Measurements from ENCODE around the gene NDUFS7.
A peak's percentile ranks its signal among the peaks of the same experiment; 100 is the strongest.

NDUFS7 gene

GRCh38 chr19:1386945-1387683, 3.4 kb downstream of the NDUFS7 start:
- DNase-seq: no peak

DNA sequence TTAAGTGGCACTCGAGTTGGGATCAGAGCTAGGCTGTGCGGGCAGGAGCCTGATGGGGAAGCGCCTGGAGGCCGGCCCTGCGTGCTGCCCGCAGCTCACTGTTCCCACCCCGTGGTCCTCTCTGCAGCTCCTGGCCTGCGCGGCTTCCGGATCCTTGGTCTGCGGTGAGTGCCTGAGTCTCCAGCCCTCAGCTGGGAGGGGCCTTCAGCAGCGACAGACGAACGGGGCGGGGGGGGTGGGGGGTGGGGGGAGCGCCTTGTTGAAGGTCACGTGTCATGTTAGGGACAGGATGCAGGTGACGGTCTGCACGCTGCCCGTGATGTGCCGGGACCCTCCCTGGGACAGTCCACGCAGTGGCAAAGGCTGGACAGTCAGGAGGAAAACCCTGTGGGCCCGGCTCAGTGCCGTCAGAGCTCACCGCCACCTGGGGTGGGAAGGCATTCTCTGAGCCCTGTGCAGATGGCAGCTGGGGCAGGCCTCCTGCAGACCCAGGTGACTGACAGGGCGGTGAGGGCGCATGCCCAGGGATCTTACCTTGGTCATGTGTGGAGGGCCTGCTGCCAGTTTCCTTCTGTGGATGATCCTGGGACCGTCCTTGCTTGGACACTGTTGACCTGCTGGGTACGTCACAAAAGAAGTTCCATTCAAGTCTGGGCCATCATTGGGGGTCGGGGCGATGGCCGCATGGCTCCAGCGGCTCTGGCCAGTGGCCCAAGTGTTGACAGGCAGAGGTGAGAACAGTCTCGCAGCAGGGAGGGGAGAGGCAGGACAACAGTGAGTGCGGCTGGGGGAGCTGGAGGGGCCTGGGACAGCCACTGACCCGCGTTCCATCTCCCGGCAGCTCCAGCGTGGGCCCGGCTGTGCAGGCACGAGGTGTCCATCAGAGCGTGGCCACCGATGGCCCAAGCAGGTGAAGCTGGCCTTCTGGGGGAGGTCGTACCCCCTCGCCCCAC, 4.3 kb downstream of the NDUFS7 start:
- DNase-seq: no peak

DNA sequence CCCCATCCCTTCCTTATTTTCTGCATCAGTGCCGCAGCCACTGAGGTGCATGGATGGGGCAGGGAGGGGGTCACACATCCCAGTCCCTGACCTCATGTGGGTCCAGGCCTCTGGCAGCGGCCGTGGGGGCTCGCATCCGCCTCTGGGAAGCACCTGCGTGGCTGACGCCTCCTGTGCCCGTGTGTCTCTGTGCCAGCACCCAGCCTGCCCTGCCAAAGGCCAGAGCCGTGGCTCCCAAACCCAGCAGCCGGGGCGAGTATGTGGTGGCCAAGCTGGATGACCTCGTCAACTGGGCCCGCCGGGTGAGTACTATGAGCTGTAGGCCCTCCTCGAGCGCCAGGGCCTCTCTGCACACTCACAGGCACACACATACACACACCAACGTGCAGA, 4.9 kb downstream of the NDUFS7 start:
- DNase-seq: no peak

DNA sequence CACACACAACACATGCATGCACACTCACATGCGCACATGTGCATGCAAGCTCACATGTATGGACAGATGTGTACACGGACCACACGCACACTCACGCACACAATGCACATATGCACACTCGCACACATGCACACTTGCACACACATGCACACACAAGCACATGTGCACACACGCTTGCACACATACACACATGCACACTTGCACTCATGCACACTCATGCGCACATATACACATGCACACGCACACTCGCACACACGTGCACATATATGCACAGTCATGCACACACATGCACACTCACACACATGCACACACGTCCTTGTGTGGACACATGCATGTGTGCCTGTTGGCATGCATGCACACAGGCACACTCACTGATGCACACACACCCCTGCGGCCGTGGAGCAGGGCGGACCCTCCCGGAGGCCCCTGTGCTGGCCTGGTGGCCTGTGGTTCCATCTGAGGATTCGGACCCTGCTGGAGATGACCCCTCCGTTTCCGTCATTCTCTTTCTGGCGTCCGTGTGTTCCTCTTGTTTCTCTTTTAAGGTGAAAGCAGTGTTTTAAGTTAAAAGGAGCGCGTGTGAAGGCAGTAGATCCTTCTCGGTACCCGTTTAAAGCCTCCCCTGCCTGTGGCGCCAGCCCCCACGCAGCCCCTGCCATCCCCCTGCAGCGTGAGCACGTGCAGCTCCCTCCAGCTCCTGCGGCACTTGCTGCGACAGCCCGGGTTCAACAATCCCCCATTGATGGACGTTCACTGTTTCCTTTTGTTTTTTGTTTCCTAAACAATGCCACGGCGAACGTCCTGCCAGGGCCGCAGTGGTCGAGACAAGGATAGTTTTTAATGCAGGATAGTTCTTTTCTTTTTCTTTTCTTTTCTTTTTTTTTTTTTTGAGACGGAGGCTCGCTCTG, 5.6 kb downstream of the NDUFS7 start:
- DNase-seq: no peak

DNA sequence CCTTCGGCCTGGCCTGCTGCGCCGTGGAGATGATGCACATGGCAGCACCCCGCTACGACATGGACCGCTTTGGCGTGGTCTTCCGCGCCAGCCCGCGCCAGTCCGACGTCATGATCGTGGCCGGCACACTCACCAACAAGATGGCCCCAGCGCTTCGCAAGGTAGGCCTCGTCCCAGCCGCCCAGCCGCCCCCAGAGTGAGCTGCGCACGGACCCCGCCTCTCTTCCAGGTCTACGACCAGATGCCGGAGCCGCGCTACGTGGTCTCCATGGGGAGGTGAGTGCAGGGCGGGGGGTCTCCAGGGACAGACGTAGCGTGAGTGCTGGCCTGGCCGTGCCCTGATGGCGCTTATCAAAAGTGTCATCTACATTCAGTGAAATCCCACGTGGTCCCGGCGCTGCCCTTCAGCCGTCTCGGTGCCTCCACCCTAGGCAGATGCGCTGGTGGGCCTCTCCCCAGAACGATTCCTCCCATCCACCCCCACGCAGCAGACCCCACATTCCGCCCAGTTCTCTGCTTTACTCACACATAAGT, 7.2 kb downstream of the NDUFS7 start:
- no peak for DNase-seq

DNA sequence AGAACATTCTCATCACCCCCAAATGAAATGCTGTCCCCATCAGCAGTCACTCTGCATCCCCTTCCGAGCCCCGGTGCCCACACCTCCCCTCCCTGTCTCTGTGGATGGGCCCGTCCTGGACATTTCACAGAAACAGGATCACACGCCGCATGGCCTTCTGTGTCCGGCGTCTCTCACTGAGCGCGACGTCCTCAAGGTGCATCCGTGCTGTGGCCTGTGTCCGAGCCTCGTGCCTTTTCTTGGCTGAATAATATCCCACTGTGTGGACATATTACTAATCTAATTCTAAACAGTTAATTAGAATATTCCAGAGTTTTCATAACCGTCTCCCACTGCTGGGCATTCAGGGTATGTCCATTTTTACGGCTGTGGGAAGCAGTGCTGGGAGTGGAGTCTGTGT, 8.7 kb downstream of the NDUFS7 start:
- DNase-seq: no peak

DNA sequence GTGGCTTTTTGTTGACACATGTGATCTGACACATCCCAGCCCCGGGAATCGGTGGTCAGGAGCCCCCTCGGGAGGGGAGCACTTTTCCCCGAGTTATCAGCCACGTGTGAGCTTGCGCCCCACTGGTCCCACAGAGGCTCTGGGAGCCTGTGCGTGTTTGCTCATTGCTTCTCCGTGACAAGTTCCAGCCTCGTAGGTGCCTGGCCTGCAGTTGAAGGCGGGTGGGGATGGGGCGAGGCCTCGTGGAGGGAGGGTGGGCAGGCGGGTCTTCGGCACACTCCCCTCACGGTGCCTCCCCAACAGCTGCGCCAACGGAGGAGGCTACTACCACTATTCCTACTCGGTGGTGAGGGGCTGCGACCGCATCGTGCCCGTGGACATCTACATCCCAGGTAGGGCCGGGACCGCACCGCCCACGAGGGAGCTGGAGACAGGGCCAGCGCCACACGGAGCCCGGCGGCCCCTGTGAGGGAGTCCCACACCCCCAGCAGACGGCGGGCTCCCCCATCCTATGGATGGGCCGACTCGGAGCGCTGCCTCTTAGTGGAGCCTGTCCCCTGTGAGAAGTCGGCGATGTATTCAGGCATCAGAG, 9.3 kb downstream of the NDUFS7 start:
- no peak for DNase-seq

DNA sequence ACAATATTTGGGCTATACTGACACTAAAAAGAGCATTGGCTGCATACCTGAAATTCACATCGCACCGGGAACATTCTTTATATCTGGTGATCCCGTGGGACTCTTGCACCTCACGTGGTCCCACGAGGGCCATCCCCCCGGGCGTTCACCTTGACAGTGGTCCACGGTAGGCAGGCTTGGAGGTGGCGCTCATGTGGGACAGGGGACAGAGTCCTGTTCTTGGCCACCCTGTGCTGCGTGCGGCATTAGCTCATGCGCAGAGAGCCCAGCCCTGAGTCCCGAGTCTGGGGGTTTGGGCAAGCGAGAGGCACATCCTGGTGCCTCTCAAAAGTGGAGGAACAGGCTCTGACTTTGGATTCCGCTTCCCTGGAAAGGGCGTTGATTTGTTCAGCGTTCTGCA, 10.1 kb downstream of the NDUFS7 start:
- no peak for DNase-seq

DNA sequence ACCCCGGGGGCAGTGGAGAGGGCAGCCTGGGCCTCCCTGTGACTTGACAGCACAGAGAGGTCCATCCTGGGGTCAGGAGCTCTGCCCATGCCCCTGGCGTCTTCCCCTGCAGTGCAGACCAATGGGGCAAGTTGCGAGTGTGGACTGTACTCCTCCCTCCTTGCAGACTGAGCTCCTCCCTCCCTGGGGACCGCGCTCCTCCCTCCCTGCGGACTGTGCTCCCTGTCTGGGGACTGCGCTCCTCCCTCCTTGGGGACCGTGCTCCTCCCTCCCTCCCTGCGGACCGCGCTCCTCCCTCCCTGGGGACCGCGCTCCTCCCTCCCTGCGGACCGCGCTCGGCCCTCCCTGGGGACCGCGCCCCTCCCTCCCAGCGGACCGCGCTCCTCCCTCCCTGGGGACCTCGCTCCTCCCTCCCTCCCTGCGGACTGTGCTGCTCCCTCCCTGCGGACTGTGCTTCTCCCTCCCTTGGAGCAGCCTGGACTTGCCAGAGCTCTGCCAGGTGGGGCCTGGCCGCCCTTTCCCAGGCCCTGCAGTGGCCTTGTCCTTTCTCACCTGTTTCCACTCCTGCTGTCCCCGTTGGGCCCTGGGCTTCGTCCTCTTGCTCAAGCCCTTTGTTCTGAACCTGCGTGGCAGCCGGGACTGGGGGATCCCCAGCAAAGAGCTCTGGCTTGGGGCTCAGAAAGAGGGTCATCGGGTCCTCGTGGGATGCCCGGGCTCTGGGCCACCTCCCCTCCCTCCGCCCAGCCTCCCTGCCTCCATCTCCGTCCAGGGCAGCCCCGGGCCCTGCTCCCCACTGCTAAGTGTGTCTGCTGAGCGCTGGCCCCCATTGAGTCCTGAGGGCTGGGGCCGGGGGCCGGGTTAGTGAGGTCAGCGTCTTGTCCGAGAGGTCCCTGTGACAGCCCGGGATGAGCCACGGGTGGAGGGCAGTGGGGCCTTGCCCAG, 10.8 kb downstream of the NDUFS7 start:
- no peak for DNase-seq

DNA sequence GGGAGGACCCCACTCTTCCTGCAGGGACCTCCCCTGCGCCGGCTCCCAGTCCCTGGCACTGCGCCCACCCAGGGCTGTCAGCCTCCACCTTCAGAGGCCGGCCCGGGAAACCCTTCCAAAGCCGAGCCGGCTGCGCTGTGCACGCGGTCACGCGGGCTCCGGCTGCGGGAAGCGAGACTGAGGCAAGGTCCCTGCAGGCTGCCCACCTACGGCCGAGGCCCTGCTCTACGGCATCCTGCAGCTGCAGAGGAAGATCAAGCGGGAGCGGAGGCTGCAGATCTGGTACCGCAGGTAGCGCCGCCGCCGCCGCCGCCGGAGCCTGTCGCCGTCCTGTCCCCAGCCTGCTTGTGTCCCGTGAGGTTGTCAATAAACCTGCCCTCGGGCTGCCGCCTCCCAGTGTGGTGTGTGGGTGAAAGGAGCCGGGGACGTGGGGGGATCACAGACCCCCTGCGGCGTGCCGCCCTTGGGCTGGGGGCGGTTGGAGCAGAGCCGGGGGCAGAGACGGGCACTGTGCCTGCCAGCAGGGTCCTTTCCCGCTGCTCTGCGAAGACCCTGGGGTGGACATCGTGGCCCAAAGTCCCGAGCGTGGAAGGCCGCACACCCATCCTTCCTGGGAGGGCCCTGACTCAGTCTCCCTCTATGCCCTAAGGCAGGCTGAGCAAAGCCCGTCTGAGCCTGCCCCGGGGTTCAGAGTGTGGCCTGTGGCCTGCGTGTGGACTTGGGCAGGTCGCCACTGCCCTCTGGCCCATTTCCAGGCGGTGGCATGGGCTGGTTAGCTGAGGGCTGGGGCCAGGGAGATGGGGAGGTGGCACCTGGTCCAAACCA, 11.7 kb downstream of the NDUFS7 start:
- DNase-seq: no peak

DNA sequence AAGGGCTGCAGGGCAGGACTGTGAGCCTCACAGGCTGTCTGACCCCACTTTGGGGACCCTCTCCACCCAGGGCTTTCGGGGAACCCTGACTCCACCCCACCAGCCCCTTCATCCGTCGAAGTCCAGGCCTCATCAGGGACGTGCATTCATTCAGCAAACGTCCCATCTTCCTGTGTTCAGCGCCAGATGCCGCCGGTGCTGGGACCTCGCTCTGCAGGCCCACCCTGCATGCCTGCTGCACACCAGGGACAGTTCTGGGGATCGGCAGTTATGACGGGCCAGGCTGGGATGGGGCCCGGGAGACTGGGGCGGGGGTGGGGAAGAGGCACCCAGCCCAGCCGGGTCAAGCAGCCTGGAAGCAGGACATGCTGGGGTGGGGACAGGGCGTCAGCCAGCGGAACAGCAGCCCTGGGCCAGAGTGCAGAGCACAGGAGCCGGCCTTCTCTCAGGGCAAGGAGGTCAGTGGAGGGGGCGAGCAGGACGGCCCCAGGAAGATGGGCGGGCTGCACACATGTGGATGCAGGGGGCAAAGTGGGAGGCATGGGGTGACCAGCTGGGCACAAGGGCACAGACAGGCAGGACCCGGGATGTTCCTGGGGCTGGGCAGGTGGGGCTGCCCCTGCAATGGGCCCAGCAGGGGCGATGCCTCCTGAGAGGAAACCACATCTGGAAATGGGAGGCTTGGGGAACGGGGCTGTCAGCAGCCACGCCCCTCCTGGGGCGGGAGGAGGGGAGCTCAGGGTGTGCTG, 12.5 kb downstream of the NDUFS7 start:
- no peak for DNase-seq

DNA sequence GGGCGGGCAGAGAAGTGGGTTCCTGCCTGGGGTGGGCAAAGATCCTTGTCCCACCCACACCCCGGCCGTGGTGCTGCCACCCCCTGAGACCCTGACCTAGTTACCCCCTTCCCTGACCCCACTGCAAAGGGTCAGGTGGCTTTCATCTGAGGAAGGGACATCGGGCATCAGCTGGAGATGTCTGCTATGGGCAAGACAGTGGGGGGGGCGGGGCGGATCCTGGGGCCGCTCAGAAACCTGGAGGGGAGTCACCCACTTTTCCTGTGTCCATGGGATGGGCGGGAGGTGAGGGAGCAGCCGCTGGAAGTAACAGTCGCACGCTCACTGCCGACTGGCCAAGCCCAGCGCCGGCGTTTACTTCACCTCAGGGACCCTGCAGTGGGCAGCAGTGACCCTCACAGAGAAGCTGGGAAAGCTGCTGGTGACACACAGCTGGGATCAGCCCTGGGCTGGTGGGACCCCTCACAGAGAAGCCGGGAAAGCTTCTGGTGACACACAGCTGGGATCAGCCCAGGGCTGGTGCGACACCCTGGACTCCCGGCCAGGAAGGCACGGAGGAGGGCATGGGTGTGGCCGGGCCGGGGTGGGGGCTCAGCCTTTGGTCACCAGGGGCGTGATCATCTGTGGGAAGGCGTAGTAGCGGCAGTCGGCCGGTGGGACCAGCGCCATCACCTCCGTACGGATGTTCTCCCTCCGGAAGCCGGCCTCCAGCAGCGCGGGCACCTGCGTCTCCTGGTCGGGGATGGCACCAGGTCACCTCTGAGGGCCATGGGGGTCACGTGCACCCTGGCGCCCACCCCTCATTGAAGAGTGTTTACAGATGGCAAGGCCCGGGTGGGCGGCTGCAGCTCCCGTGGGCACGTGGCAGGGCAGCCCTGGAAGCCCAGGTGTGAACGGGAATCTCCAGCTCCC, 13.3 kb downstream of the NDUFS7 start:
- DNase-seq: no peak

- no peak for DNase-seq
Observed at GRCh38 chr19:1397838-1398237, 14.1 kb downstream of the NDUFS7 start.

DNA sequence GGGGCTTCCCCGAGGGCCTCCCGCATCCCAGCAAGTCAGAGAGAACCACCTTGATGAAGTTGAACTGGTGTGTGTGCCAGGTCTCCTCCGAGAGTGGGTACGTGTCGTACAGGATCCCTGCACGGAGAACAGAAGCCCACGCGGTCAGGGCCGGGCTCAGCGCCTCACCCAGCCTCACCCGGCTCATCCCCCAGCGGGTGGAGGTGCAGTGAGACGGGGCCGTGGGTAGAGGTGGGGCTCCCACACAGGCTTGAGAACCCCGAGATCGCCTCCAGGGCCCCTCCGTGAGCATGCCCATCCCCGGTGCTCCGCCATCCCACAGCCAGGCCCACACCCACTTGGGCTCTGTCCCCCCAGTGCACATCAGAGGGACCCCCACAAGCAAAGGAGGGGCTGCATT, 15.4 kb downstream of the NDUFS7 start:
- no peak for DNase-seq

DNA sequence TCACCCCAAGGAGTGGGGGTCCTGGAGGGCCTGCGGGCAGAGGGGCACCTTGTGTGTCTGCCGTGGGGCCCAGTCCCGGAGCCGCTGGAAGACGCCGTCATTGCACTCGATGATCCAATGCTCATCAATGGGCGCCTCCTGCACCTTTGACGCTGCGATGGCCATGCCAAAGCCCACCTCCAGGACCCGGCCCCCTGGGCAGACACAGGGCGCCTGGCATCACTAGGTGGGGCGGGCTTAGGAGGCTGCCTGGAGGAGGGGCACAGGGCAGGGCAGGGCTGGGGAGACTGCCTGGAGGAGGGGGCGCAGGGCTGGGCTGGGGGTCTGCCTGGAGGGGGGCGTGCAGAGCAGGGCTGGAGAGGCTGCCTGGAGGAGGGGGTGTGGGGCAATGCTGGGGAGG, 16.0 kb downstream of the NDUFS7 start:
- no peak for DNase-seq

GRCh38 chr19:1400281-1401137, 16.8 kb downstream of the NDUFS7 start:
- DNase-seq: no peak

DNA sequence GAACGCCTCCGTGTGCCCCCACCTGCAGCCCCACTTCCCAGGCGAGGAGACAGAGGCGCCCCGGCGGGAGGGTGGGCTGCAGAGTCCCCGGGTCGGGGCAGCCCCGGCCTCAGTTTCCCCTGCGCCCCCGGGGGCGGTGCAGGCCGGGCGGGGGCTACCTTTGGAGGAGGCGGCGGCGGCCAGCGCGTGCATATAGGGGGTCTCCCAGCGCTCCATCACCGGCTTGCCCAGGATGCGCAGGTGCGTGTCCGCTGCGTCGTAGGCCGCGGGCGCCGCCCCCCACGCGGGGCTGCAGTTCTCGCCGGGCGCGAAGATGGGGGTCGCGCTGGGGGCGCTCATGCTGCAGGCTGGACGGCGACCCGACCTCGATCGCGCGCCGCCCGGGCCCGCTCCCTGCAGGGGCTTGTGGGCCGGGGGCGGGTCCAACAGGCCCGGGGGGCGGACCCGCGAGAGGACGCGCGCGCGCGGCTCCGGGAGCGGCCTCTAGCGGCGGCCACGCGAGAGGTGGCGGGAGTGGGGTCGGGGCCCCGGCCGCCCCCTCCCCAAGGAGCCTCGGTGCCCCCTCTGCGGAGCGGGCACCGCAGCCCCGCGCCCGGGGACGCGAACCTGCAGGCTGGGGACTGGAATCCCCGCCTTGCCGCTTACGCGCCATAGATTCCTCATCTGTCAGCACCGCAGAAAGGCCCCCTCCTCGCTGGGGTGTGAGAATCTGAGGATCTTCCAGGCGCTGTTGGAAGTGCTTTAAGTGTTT, 17.6 kb downstream of the NDUFS7 start, which contains the start of gene GAMT:
Gene GAMT, minus strand, starts transcription at position 405 of the 751 bp plus-strand sequence. Its CDS starts 66 bp downstream, at position 339.
- DNase-seq: peak in 1 of 2 experiments; percentile 44
